Embryonic facial prominence (tissue), 1 donor: ENCODE data around the gene MYOZ3.
A peak's percentile ranks its signal among the peaks of the same experiment; 100 is the strongest.

Source experiments
- DNase-seq: peaks from one replicate; pipeline ENCODE4 v3.0.0-alpha.2; 2016; ENCODE audit errors: extremely low spot score

Gene MYOZ3

GRCh38 chr5:150626853-150627276, 34.2 kb upstream of the MYOZ3 start:
- no peak for DNase-seq

- no peak for DNase-seq
These were observed 33.1 kb upstream of the MYOZ3 start for GRCh38 chr5:150627731-150628545.

DNA sequence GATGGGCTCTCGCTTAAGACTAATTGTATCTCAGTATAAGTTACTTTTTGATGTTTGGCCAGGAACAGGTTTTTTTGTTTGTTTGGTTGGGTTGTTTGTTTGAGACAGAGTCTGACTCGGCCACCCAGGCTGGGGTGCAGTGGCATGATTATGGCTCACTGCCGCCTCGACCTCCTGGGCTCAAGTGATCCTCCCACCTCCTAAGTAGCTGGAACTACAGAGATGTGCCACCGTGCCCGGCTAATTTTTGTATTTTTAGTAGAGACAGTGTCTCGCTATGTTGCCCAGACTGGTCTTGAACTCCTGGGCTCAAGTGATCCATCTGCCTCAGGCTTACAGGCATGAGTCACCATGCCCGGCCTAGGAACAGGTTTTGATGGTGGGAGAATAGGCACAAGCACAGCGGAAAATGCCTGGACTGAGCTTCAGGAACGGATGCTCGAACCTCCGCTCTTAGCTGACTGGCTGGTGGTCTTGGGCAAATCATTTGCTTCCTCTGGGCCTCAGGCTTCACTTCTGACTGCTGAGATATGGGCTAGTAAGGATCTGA, 32.0 kb upstream of the MYOZ3 start:
- DNase-seq = no peak

DNA sequence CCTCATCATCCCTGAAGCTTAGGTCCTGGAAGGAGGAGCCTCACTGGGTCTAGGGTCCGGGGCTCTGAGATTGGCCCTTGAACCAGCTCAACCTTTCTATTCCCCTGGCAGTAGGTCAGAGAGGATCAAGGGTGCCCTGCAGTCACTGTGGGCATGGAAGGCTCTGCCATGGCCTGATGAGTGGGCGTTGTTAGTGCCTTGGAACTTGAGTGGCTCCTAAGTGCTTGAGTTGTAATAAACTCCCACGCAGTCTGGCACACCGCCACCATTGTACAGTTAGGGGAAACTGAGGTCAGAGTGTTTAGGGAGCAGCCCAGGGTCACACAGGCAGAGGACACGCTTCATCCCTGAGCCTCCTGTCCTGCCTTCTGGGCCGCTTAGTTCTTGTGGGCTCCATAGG, 31.0 kb upstream of the MYOZ3 start:
- DNase-seq = no peak

- no peak for DNase-seq
These were observed 30.4 kb upstream of the MYOZ3 start for GRCh38 chr5:150630461-150631325.

- no peak for DNase-seq
These were observed 29.7 kb upstream of the MYOZ3 start for GRCh38 chr5:150631326-150631701.

- no peak for DNase-seq
These were observed 28.5 kb upstream of the MYOZ3 start for GRCh38 chr5:150632305-150633160.

GRCh38 chr5:150633429-150633828, 27.6 kb upstream of the MYOZ3 start:
- DNase-seq = no peak

DNA sequence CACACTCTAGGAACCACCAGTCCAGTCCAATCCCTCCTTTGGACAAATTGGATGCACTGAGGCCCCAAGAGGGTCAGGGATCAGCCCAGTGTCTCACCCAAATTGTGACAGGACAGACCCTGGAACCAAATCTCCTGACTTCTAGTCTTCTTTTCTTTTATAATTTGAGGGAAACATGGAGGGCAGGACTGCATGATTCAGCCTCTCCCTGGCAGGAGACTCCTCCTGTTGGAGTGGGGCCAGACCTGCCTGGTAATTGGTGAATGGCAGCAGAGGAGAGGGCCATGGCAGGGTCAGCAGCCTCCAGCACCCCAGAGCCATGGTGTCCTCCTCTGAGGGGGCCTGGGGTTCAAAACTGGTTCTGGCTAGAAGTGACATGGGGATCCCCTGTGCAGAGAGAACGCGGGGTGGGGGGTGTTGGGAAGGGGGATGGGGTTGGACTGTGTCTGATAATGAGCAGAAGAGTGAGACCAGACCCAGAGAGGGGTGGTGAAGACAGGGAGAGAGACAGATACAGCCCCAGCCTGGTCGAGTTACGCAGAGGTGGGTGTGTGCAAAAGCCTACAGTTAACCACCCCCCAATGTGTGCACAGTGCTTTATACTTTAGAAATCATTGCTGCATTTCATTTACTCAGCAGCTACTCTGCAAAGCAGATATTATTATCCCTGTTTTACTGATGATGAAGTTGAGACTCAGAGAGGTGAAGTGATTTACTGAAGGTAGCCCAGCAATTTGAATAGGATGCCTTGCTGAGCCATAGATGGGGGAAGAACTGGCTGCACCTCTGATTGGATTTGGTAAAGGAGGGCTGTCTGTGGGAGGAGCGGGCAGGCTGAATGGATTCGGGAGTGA, 24.4 kb upstream of the MYOZ3 start:
- DNase-seq = no peak

GRCh38 chr5:150637245-150638052, 23.6 kb upstream of the MYOZ3 start:
- DNase-seq = peak; percentile 32

- no peak for DNase-seq
These were observed 23.0 kb upstream of the MYOZ3 start for GRCh38 chr5:150638053-150638444.

DNA sequence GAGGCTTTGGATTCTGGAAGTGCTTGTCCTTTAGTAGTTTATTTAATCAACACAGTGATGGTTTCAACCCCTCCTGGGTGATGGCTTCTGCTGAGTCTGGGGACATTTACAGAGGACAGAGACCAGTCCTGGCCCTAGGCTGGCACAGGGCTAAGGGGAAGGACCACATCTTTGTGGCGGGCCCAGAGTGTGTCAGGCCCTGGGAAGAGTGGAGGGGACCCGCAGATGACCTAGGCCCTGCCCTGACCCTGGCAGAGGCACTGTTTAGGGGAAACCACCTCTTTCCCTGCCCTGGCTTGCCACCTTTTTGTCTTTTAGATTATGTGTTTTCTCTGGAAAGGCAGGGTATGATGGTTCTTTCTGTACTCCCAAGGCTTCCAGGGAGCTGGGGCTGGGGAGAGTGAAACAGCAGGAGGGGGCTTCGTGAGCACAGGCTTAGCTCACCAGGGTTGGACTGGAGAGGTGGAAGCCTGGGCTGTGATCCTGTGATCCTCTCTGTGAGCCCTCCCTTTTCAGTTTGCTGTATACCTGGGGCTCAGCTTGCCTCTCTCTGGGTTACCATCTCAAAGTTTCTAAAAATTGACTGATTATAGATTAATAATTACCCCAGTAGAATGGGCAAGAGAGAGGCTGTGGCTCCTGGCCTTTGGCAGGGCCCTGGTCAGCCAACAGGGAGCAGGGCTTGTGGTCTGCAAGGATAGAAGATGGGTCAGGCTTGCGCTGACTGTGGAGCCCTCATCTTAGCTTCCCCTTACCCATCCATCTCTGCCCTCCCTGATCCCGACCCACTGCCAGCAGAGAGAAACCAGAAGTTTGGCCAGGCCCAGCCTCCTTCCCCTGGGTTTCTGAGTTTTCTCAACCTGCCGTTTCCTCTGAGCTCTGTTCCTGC, 22.3 kb upstream of the MYOZ3 start:
- no peak for DNase-seq

GRCh38 chr5:150639377-150639692, 21.7 kb upstream of the MYOZ3 start:
- DNase-seq = no peak

GRCh38 chr5:150639751-150640150, 21.3 kb upstream of the MYOZ3 start:
- DNase-seq = no peak

DNA sequence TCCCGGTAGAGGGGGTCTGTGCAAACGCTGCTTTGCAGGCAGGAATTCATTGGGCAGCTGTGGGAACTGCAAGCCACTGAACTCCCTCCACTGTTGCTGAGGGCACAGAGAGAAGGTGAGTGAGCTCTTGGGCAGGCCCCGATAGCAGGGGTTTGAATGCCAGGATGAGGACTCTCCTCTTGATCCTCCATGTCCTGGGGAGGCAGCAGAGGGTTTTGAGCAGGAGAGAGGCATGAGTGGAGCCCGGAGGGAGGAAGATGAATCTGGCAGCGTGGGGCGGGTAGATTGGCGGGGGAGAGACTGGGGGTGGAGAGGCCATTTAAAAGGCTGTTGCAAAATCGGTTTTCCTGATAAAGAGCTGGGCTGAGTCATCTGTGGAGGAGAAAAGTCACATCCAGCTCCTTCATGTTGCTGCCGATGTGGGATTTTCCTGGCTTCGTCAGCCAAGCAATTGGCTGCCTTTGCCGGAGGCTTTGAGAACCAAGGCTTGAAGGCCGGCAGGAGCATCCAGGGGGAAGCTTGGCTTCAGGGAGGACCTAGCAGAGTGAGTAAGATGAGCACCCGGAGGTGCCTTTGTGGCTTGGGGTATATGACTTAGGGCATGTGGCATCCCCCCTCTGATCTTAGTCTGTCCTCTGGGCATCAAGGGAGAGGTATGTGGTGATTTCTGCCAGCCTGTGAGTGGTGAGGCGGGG, 20.6 kb upstream of the MYOZ3 start, which contains the start of gene SYNPO:
TSS of gene SYNPO (plus strand) at position 350 of the 695 bp plus-strand sequence. CDS start 7,616 bp downstream, outside the sequence.
- DNase-seq = no peak

GRCh38 chr5:150641006-150641570, 20.0 kb upstream of the MYOZ3 start:
- DNase-seq = no peak

DNA sequence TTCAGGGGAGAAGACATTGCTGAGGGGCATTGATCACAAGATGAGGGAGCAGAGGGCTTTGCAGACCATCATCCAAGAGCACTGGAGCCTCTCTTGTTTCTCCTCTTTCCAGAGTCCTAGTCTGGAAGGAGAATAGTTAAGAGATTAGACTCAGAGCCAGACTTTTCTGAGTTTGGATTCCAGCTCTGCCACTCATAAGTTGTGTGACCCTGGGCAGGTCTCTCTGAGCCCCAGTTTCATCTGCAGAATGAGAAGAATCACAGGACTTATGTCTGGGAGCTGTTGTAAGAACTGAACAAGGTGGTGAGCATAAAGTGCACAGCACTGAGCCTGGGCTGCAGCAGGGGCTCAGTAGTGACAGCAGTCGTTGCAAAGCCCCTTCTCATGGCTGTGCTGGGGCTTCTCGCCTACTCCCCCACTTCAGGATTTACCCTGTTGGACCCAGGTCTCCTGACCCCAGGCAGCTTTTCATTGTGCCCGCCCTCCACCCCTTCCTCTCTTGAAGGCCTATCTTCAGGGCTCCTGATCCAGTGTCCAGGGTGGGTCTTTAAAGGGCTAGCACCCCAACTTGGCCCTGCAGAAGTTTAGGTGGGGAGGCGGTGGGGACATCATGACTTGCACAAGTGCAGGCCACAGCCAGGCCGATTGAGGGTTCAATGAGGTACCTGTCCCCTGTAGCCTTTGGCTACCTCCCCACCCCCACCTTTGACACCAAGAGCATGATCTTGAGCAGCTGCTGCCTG, 19.1 kb upstream of the MYOZ3 start:
- DNase-seq = no peak
